Hepatocyte (in vitro differentiated cells): ENCODE results near the gene MLYCD.

Experiments used
- CTCF ChIP-seq: fragments of 200-600 bp; sonication (generic); IDR thresholded peaks from 2 replicates; pipeline ENCODE4 v1.5.1; 2016; ENCODE audit warnings: antibody characterized with exemption, mild to moderate bottlenecking; ENCODE audit not compliant: poor library complexity
- EZH2 ChIP-seq: fragments of 200-600 bp; sonication (generic); IDR thresholded peaks from 2 replicates; pipeline ENCODE4 v1.6.1; 2016; ENCODE audit warnings: antibody characterized with exemption, mild to moderate bottlenecking, borderline replicate concordance
- EZH2phosphoT487 ChIP-seq: fragments of 200-600 bp; sonication (generic); IDR thresholded peaks from one replicate; pipeline ENCODE4 v1.6.1; 2018; ENCODE audit warnings: antibody characterized with exemption, mild to moderate bottlenecking, low read depth, moderate library complexity; ENCODE audit not compliant: unreplicated experiment, severe bottlenecking

GRCh38 chr16:83926726-83927397 is 27.9 kb downstream of the MLYCD start:
- TF ChIP-seq CTCF (peak; percentile 98), EZH2 (no peak), EZH2phosphoT487 (no peak)
